Tibial artery (tissue), 4 donors: ENCODE data around the gene SMIM17.

Experiments used
- DNase-seq, 2 donors: peaks; one replicate each; pipeline ENCODE4 v3.0.0-alpha.2; 2019
- H3K27ac ChIP-seq, 2 donors: fragments of 200-600 bp; sonication (generic) in 1 of 2; 1 replicate in 1 of 2; 2 replicates in 1 of 2; pipeline ENCODE4 v1.5.1; 2018 to 2019; ENCODE audit warnings: mild to moderate bottlenecking in 1 of 2
- H3K27me3 ChIP-seq, 2 donors: fragments of 200-600 bp; sonication (generic) in 1 of 2; one replicate each; pipeline versions ENCODE4 v1.5.1 to v1.6.0; 2016 to 2019
- H3K36me3 ChIP-seq, 3 donors: fragments of 200-600 bp; sonication (generic) in 2 of 3; one replicate each; pipeline ENCODE4 v1.5.1; 2016 to 2019; ENCODE audit warnings: mild to moderate bottlenecking in 2 of 3
- H3K4me1 ChIP-seq, 4 donors: fragments of 200-600 bp; sonication (generic) in 2 of 4; 1 replicate in 3 of 4; 2 replicates in 1 of 4; pipeline ENCODE4 v1.5.1; 2016 to 2019
- H3K4me3 ChIP-seq, 2 donors: fragments of 200-600 bp; sonication (generic) in 1 of 2; 1 replicate in 1 of 2; 2 replicates in 1 of 2; pipeline ENCODE4 v1.5.1; 2018 to 2019; ENCODE audit warnings: mild to moderate bottlenecking in 2 of 2
- H3K9me3 ChIP-seq, 3 donors: fragments of 200-600 bp; sonication (generic) in 1 of 3; one replicate each; pipeline ENCODE4 v1.5.1; 2016 to 2019
- CTCF ChIP-seq, 2 experiments: fragments of 200-600 bp in 1 of 2; fragments of 450-650 bp in 1 of 2; IDR thresholded peaks; one replicate each; pipeline ENCODE4 v1.5.1; 2017 to 2019; ENCODE audit warnings: antibody characterized with exemption in 2 of 2, mild to moderate bottlenecking in 1 of 2, moderate library complexity in 1 of 2
- intact Hi-C: fragments of 100-400 bp; cut with DNase I; formaldehyde crosslinking; loops from one replicate; pipeline ENCODE4 v1.15.0; 2023; ENCODE audit warnings: low total_unique reads

Gene SMIM17

GRCh38 chr19:56597696-56598095 is 45.3 kb upstream of the SMIM17 start:
- intact Hi-C loops, result loop anchor here (10.0 kb wide), 1 partner anchor 93 kb away; the partner anchor contains the start of gene ZNF471
- Histone ChIP-seq H3K4me1 (peaks cover 0 to 13% (median 7%) of the 10 kb centered on the region in 4 donors), H3K27ac (no peak overlapping the region), H3K9me3 (peaks cover 0 to 18% (median 0%) of the 10 kb centered on the region in 3 donors), H3K36me3 (peaks cover 22 to 43% (median 31%) of the 10 kb centered on the region in 3 donors), H3K27me3 (no peaks in the 10 kb centered on the region), H3K4me3 (no peak overlapping the region)
- no peak for DNase-seq
- TF ChIP-seq CTCF (IDR thresholded peaks at IDR 0.05), result no peak

- TF ChIP-seq CTCF (IDR thresholded peaks at IDR 0.05), result no peak
- H3K9me3 ChIP-seq, result peaks cover 0 to 55% (median 10%) of the 10 kb centered on the region in 3 donors
- H3K36me3 ChIP-seq, result peaks cover 51 to 80% (median 59%) of the 10 kb centered on the region in 3 donors
- no peak overlapping the region for H3K27ac ChIP-seq
- H3K4me1 ChIP-seq, result peaks cover 0 to 5% (median under 1%) of the 10 kb centered on the region in 4 donors
- intact Hi-C loops, result no loop called here
- no peak for DNase-seq
- H3K27me3 ChIP-seq, result no peaks in the 10 kb centered on the region
- H3K4me3 ChIP-seq, result no peak overlapping the region
These were observed 41.6 kb upstream of the SMIM17 start for GRCh38 chr19:56601375-56601774.

GRCh38 chr19:56603829-56604228 is 39.1 kb upstream of the SMIM17 start:
- no peak for DNase-seq
- H3K4me1 ChIP-seq, result no peaks in the 10 kb centered on the region
- peaks cover 54 to 86% (median 82%) of the 10 kb centered on the region in 3 donors for H3K36me3 ChIP-seq
- H3K4me3 ChIP-seq, result no peak overlapping the region
- no peak for TF ChIP-seq CTCF (IDR thresholded peaks at IDR 0.05)
- H3K27me3 ChIP-seq, result no peaks in the 10 kb centered on the region
- intact Hi-C loops, result no loop called here
- H3K27ac ChIP-seq, result no peak overlapping the region
- H3K9me3 ChIP-seq, result peaks cover 0 to 79% (median 32%) of the 10 kb centered on the region in 3 donors

- no peak overlapping the region for H3K4me3 ChIP-seq
- no peaks in the 10 kb centered on the region for H3K4me1 ChIP-seq
- H3K36me3 ChIP-seq, result peaks cover 57 to 97% (median 88%) of the 10 kb centered on the region in 3 donors
- TF ChIP-seq CTCF (IDR thresholded peaks at IDR 0.05), result no peak
- no peak for DNase-seq
- peaks cover 0 to 100% (median 55%) of the 10 kb centered on the region in 3 donors for H3K9me3 ChIP-seq
- intact Hi-C loops, result no loop called here
- no peak overlapping the region for H3K27ac ChIP-seq
- H3K27me3 ChIP-seq, result no peaks in the 10 kb centered on the region
These were observed 34.5 kb upstream of the SMIM17 start for GRCh38 chr19:56608274-56608964.

GRCh38 chr19:56611288-56611687 is 31.7 kb upstream of the SMIM17 start:
- DNase-seq, result no peak
- H3K4me3 ChIP-seq, result no peak overlapping the region
- peaks cover 62 to 95% (median 87%) of the 10 kb centered on the region in 3 donors for H3K36me3 ChIP-seq
- no peak overlapping the region for H3K27ac ChIP-seq
- H3K4me1 ChIP-seq, result no peaks in the 10 kb centered on the region
- no peaks in the 10 kb centered on the region for H3K27me3 ChIP-seq
- peaks cover 2 to 100% (median 57%) of the 10 kb centered on the region in 3 donors for H3K9me3 ChIP-seq
- intact Hi-C loops, result no loop called here
- no peak for TF ChIP-seq CTCF (IDR thresholded peaks at IDR 0.05)
